PC-3 (cell line): ENCODE data around the gene CCDC141. TPM values are rescaled to one million over a fixed set of nuclear protein-coding genes. Genes with fewer than 3 reads are reported as not detected.

Source experiments
- ATAC-seq: fragments of 200-7000 bp; cut with Tn5 transposase; 2 replicates; pipeline ENCODE4 v1.9.1; 2020; ENCODE audit warnings: mild to moderate bottlenecking, moderate library complexity
- BruUV-seq: library from RNA; stranded (reverse); fragments of 400-500 nt; replicated peaks from 2 replicates; lab custom pipeline; 2021; lab: Mats Ljungman, UMichigan
- CTCF ChIA-PET: fragments of 300-600 bp; sonication (Branson Sonifier 250); formaldehyde crosslinking; loops from one replicate; lab custom pipeline; 2022; ENCODE audit warnings: antibody characterized with exemption; lab: Charles Lee
- POLR2A ChIA-PET: fragments of 300-600 bp; sonication (Branson Sonifier 250); formaldehyde crosslinking; loops from one replicate; lab custom pipeline; 2022; ENCODE audit warnings: antibody characterized with exemption; ENCODE audit not compliant: unreplicated experiment; lab: Charles Lee
- DNase-seq: peaks from one replicate; pipeline ENCODE4 v3.0.0-alpha.2; 2015
- H2AFZ ChIP-seq: fragments of 300-600 bp; sonication (generic); 2 replicates; pipeline ENCODE4 v1.6.0; 2016; ENCODE audit warnings: antibody characterized with exemption, low read length
- H3F3A ChIP-seq: fragments of 300-600 bp; sonication (generic); one replicate; pipeline ENCODE4 v1.6.0; 2017; ENCODE audit warnings: antibody characterized with exemption, low read length, control low read depth, mild to moderate bottlenecking; ENCODE audit not compliant: unreplicated experiment
- H3K27ac ChIP-seq: fragments of 300-600 bp; sonication (generic); 2 replicates; pipeline ENCODE4 v1.5.1; 2016; ENCODE audit warnings: mild to moderate bottlenecking, low read length
- H3K27me3 ChIP-seq: fragments of 300-600 bp; sonication (generic); 2 replicates; pipeline ENCODE4 v1.6.1; 2016; ENCODE audit warnings: low read length, mixed read lengths
- H3K36me3 ChIP-seq: fragments of 300-600 bp; sonication (generic); 2 replicates; pipeline ENCODE4 v1.6.1; 2016; ENCODE audit warnings: low read depth, mixed run types, low read length, mixed read lengths
- H3K4me1 ChIP-seq: fragments of 300-600 bp; sonication (generic); 2 replicates; pipeline ENCODE4 v1.5.1; 2016; ENCODE audit warnings: low read length; ENCODE audit not compliant: insufficient read depth
- H3K4me2 ChIP-seq: fragments of 300-600 bp; sonication (generic); 2 replicates; pipeline ENCODE4 v1.6.0; 2016; ENCODE audit warnings: low read length
- H3K4me3 ChIP-seq: fragments of 300-600 bp; sonication (generic); 2 replicates; pipeline ENCODE4 v1.5.1; 2016; ENCODE audit warnings: mild to moderate bottlenecking, low read length, mixed read lengths
- H3K79me2 ChIP-seq: fragments of 300-600 bp; sonication (generic); 2 replicates; pipeline ENCODE4 v1.6.1; 2017; ENCODE audit warnings: low read length, mixed read lengths
- H3K9ac ChIP-seq: fragments of 300-600 bp; sonication (generic); 2 replicates; pipeline ENCODE4 v1.6.0; 2016; ENCODE audit warnings: mild to moderate bottlenecking, low read length
- H3K9me2 ChIP-seq: fragments of 300-600 bp; sonication (generic); replicated peaks from 2 replicates; pipeline ENCODE4 v1.6.1; 2016; ENCODE audit warnings: mixed run types, low read length, mixed read lengths
- H3K9me3 ChIP-seq: fragments of 300-600 bp; sonication (generic); 2 replicates; pipeline ENCODE4 v1.6.1; 2016; ENCODE audit warnings: low read length, mixed read lengths
- H4K20me1 ChIP-seq: fragments of 300-600 bp; sonication (generic); 2 replicates; pipeline ENCODE4 v1.6.1; 2016; ENCODE audit warnings: low read length, mixed read lengths
- CTCF ChIP-seq: fragments of 300-600 bp; sonication (generic); conservative IDR thresholded peaks from 2 replicates; pipeline ENCODE4 v1.5.1; 2017; ENCODE audit warnings: antibody characterized with exemption, low read depth, mild to moderate bottlenecking, low read length
- EZH2 ChIP-seq: fragments of 300-600 bp; sonication (generic); IDR thresholded peaks from one replicate; pipeline ENCODE4 v1.6.1; 2017; ENCODE audit warnings: antibody characterized with exemption, mild to moderate bottlenecking, low read length; ENCODE audit not compliant: unreplicated experiment
- EZH2phosphoT487 ChIP-seq: fragments of 300-600 bp; sonication (generic); IDR thresholded peaks from 2 replicates; pipeline ENCODE4 v1.6.1; 2018; ENCODE audit warnings: mild to moderate bottlenecking, antibody characterized with exemption, low read length, borderline replicate concordance
- intact Hi-C: fragments of 100-400 bp; cut with micrococcal nuclease; formaldehyde crosslinking; loops from 2 replicates; pipeline ENCODE4 v1.9.0; 2023
- total RNA-seq: library from RNA; depleted of rRNA; stranded (reverse); fragments of >200 nt; gene quantifications from 2 replicates; pipeline ENCODE4 v1.2.3, GENCODE V29; 2014

The CCDC141 gene
- total RNA-seq, 1 experiment from 2014 or later, result 1.1 TPM

GRCh38 chr2:178913049-178913441 is 136.9 kb downstream of the CCDC141 start:
- peak overlapping the region; percentile 10; the same call in 1 of the 2 replicates for H3K4me2 ChIP-seq
- TF ChIP-seq CTCF (no peak), EZH2 (no peak)
- H3K9me3 ChIP-seq, result no peaks in the 10 kb centered on the region
- no peak for ATAC-seq
- no peak overlapping the region for H2AFZ ChIP-seq
- peak overlapping the region; percentile 3; the same call in 1 of the 2 replicates for H3K27ac ChIP-seq
- BruUV-seq, result no TSS peak
- DNase-seq, result no peak
- ChIA-PET CTCF (interaction anchor here (0.6 kb wide), 1 partner anchor 117 kb away, joined by 3 read pairs; no protein-coding TSS in a partner anchor), POLR2A (no interaction called here)
- H3K9me2 ChIP-seq, result no peaks in the 10 kb centered on the region
- H3K27me3 ChIP-seq, result no peaks in the 10 kb centered on the region
- H3K4me1 ChIP-seq, result peaks cover 60% of the 10 kb centered on the region
- no peaks in the 10 kb centered on the region for H3K79me2 ChIP-seq
- H3K4me3 ChIP-seq, result no peak overlapping the region
- H3K36me3 ChIP-seq, result no peaks in the 10 kb centered on the region
- no peaks in the 10 kb centered on the region for H4K20me1 ChIP-seq
- intact Hi-C loops, result loop anchor here (5.0 kb wide), 1 partner anchor 41 kb away; no protein-coding TSS in a partner anchor
- H3F3A ChIP-seq, result no peaks in the 10 kb centered on the region
- H3K9ac ChIP-seq, result no peak overlapping the region

- H3K27me3 ChIP-seq, result no peaks in the 10 kb centered on the region
- H4K20me1 ChIP-seq, result no peaks in the 10 kb centered on the region
- peaks cover 60% of the 10 kb centered on the region for H3K4me1 ChIP-seq
- POLR2A ChIA-PET, result interaction anchor here (0.6 kb wide), 1 partner anchor 499 kb away, joined by 4 read pairs; no protein-coding TSS in a partner anchor
- no peaks in the 10 kb centered on the region for H3K79me2 ChIP-seq
- intact Hi-C loops, result loop anchor here (5.0 kb wide), 1 partner anchor 40 kb away; no protein-coding TSS in a partner anchor
- H3K9me3 ChIP-seq, result no peaks in the 10 kb centered on the region
- DNase-seq (peak; percentile 68), ATAC-seq (peak; percentile 27)
- no peak overlapping the region for H2AFZ ChIP-seq
- H3K4me2 ChIP-seq, result peak overlapping the region; percentile 10
- TF ChIP-seq EZH2, result no peak
- no peak for TF ChIP-seq CTCF
- no peak overlapping the region for H3K4me3 ChIP-seq
- peak overlapping the region; percentile 3; the same call in 1 of the 2 replicates for H3K27ac ChIP-seq
- H3K9me2 ChIP-seq, result no peaks in the 10 kb centered on the region
- CTCF ChIA-PET, result interaction anchor here (0.6 kb wide), 1 partner anchor 151 kb away, joined by 3 read pairs; no protein-coding TSS in a partner anchor
- no peak overlapping the region for H3K9ac ChIP-seq
- no TSS peak for BruUV-seq
- no peaks in the 10 kb centered on the region for H3F3A ChIP-seq
- no peaks in the 10 kb centered on the region for H3K36me3 ChIP-seq
Observed at GRCh38 chr2:178912416-178913048, 137.4 kb downstream of the CCDC141 start.

GRCh38 chr2:178911039-178911438 is 138.9 kb downstream of the CCDC141 start:
- POLR2A ChIA-PET, result no interaction called here
- Histone ChIP-seq H3K36me3 (no peaks in the 10 kb centered on the region), H3K9me2 (no peaks in the 10 kb centered on the region), H3K4me3 (no peak overlapping the region), H3K9ac (no peak overlapping the region), H3F3A (no peaks in the 10 kb centered on the region), H3K27ac (no peak overlapping the region), H3K79me2 (no peaks in the 10 kb centered on the region), H3K4me1 (peaks cover 55% of the 10 kb centered on the region), H3K4me2 (no peak overlapping the region), H2AFZ (no peak overlapping the region), H3K27me3 (no peaks in the 10 kb centered on the region), H3K9me3 (no peaks in the 10 kb centered on the region), H4K20me1 (no peaks in the 10 kb centered on the region)
- no peak for ATAC-seq
- CTCF ChIA-PET, result interaction anchor here (0.6 to 1.1 kb wide), 3 partner anchors 20 to 149 kb away, joined by 3 to 5 read pairs (median 3); no protein-coding TSS in a partner anchor
- BruUV-seq, result no TSS peak
- intact Hi-C loops, result loop anchor here (5.0 kb wide), 1 partner anchor 39 kb away; no protein-coding TSS in a partner anchor
- DNase-seq, result no peak
- no peak for TF ChIP-seq CTCF
- TF ChIP-seq EZH2, result no peak
- TF ChIP-seq EZH2phosphoT487, result no peak
